Measurements from ENCODE around the gene ADAMTS18.

DNA sequence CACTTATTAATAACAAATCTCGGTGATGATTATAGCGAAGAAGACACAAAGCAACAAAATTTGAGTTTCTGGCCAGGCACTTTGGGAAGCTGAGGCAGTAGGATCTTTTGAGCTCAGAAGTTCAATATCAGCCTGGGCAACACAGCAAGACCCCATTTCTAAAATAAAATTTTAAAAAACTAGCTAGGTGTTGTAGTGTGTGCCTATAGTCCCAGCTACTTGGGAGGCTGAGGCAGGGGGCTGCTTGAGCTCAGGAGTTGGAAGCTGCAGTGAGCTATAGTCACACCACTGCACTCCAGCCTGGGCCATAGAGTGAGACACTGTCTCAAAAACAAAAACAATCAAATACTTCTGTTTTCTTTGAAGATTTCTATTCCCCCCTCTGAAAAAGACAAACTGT, 130.7 kb downstream of the ADAMTS18 start:
- TF ChIP-seq, protein P1, sequence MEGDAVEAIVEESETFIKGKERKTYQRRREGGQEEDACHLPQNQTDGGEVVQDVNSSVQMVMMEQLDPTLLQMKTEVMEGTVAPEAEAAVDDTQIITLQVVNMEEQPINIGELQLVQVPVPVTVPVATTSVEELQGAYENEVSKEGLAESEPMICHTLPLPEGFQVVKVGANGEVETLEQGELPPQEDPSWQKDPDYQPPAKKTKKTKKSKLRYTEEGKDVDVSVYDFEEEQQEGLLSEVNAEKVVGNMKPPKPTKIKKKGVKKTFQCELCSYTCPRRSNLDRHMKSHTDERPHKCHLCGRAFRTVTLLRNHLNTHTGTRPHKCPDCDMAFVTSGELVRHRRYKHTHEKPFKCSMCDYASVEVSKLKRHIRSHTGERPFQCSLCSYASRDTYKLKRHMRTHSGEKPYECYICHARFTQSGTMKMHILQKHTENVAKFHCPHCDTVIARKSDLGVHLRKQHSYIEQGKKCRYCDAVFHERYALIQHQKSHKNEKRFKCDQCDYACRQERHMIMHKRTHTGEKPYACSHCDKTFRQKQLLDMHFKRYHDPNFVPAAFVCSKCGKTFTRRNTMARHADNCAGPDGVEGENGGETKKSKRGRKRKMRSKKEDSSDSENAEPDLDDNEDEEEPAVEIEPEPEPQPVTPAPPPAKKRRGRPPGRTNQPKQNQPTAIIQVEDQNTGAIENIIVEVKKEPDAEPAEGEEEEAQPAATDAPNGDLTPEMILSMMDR (IDR thresholded peaks at IDR 0.05; ENCODE audit: poor library complexity) = no peak
- TF ChIP-seq EZH2 (IDR thresholded peaks at IDR 0.05; ENCODE audit: borderline replicate concordance) = no peak

Measured in hepatocyte (in vitro differentiated cells).